Mesendoderm (in vitro differentiated cells): ENCODE data around the gene CRISPLD2.

ENCODE experiments used
- DNase-seq: peaks from one replicate; pipeline ENCODE4 v3.0.0; 2013
- H2AK5ac ChIP-seq: 2 replicates; pipeline ENCODE4 v1.6.1; 2013; ENCODE audit warnings: low read length, inconsistent platforms
- H2BK120ac ChIP-seq: 2 replicates; pipeline ENCODE4 v1.6.1; 2013; ENCODE audit warnings: low read depth, mild to moderate bottlenecking, low read length, moderate library complexity, mixed read lengths
- H2BK15ac ChIP-seq: replicated peaks from 2 replicates; pipeline ENCODE4 v1.6.1; 2013; ENCODE audit warnings: low read depth, mild to moderate bottlenecking, moderate library complexity
- H2BK5ac ChIP-seq: 2 replicates; pipeline ENCODE4 v1.6.1; 2013; ENCODE audit warnings: low read length, inconsistent platforms
- H3K18ac ChIP-seq: 2 replicates; pipeline ENCODE4 v1.6.1; 2013; ENCODE audit warnings: mild to moderate bottlenecking, low read length, mixed read lengths
- H3K23ac ChIP-seq: one replicate; pipeline ENCODE4 v1.6.1; 2013; ENCODE audit warnings: low read length
- H3K27ac ChIP-seq: 2 replicates; pipeline ENCODE4 v1.5.1; 2013; ENCODE audit warnings: low read depth, mild to moderate bottlenecking, inconsistent platforms, low read length, moderate library complexity
- H3K27me3 ChIP-seq: 2 replicates; pipeline ENCODE4 v1.6.1; 2013; ENCODE audit warnings: low read length, control low read depth, mild to moderate bottlenecking, inconsistent platforms; ENCODE audit not compliant: insufficient read depth, poor library complexity
- H3K36me3 ChIP-seq: 2 replicates; pipeline ENCODE4 v1.6.1; 2013; ENCODE audit warnings: low read length, inconsistent platforms; ENCODE audit not compliant: control insufficient read depth, insufficient read depth
- H3K4ac ChIP-seq: one replicate; pipeline ENCODE4 v1.6.1; 2013; ENCODE audit warnings: low read depth, mild to moderate bottlenecking, low read length, moderate library complexity
- H3K4me1 ChIP-seq: 2 replicates; pipeline ENCODE4 v1.6.1; 2013; ENCODE audit warnings: low read depth, low read length, inconsistent platforms; ENCODE audit not compliant: control insufficient read depth
- H3K4me2 ChIP-seq: 2 replicates; pipeline ENCODE4 v1.6.1; 2013; ENCODE audit warnings: low read length
- H3K4me3 ChIP-seq: 2 replicates; pipeline ENCODE4 v1.5.1; 2013; ENCODE audit warnings: mild to moderate bottlenecking, low read length
- H3K56ac ChIP-seq: one replicate; pipeline ENCODE4 v1.6.1; 2013; ENCODE audit warnings: low read length
- H3K79me1 ChIP-seq: 2 replicates; pipeline ENCODE4 v1.6.1; 2013; ENCODE audit warnings: low read length, inconsistent platforms
- H3K79me2 ChIP-seq: 2 replicates; pipeline ENCODE4 v1.6.1; 2013; ENCODE audit warnings: mild to moderate bottlenecking, low read length; ENCODE audit not compliant: control insufficient read depth, insufficient read depth
- H3K9ac ChIP-seq: 2 replicates; pipeline ENCODE4 v1.6.1; 2013; ENCODE audit warnings: low read length, inconsistent platforms
- H4K5ac ChIP-seq: one replicate; pipeline ENCODE4 v1.6.1; 2013; ENCODE audit warnings: low read length
- H4K8ac ChIP-seq: one replicate; pipeline ENCODE4 v1.6.1; 2013; ENCODE audit warnings: low read depth, mild to moderate bottlenecking, control low read depth, low read length, moderate library complexity
- WGBS: extraction: QIAGEN DNeasy Blood & Tissue Kit; methylation state at CpG from one replicate; pipeline ENCODE4 v1.1.7; 2013; ENCODE audit warnings: low lambda C conversion rate, missing lambda C conversion rate; ENCODE audit not compliant: insufficient coverage; ENCODE audit errors: extremely low coverage; 5-methylcytosine and 5-hydroxymethylcytosine counted together

The CRISPLD2 gene

DNA sequence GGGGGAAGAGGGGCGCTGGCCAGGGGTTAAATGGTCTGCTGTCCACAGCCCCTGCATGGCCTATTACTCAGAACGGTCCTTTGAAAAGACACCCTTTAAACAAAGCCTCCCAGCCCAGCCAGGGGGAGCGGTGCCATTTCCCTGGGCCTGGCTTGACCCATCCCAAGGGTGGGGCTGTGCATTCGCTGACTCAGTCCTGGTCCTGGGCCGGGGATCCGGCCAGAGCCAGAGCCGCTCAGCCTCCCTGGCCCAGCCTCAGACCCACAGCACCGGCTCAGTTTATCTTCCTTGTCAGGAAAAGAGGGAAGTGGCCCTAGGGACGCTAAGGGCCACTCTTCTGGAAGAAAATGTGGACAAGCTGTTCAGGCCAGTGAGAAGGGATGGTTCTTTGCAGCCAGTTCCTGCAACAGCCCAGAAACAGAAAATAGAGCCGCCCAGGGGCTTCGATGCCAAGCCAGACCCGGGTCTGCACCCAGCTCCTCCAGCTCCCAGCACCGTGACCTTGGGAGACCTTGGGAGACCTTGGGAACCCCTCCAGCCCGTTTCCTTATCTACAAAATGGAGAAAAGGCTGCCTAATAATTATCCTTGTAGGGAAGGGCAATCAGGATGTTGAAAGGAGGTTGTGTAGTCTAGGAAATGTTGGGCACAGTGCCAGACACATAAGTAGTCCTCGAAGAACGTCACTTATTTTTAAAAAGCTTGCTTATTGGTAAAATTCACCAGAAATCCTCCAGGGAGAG, 109.1 kb downstream of the CRISPLD2 start:
- Histone ChIP-seq H3K79me2 (no peaks in the 10 kb centered on the region), H3K36me3 (no peaks in the 10 kb centered on the region), H3K23ac (no peak overlapping the region), H3K4ac (no peak overlapping the region), H3K18ac (no peak overlapping the region), H2AK5ac (no peak overlapping the region), H4K8ac (no peak overlapping the region), H3K4me2 (no peak overlapping the region), H3K9ac (no peak overlapping the region), H3K4me1 (no peaks in the 10 kb centered on the region), H3K27me3 (no peaks in the 10 kb centered on the region), H4K5ac (no peak overlapping the region), H2BK5ac (no peak overlapping the region), H2BK120ac (no peak overlapping the region), H2BK15ac (no peak overlapping the region), H3K56ac (no peak overlapping the region), H3K79me1 (no peaks in the 10 kb centered on the region), H3K27ac (no peak overlapping the region), H3K4me3 (no peak overlapping the region)
- DNase-seq, result no peak
- WGBS, result no CpG with 5 or more reads among the region's 16 CpGs

DNA sequence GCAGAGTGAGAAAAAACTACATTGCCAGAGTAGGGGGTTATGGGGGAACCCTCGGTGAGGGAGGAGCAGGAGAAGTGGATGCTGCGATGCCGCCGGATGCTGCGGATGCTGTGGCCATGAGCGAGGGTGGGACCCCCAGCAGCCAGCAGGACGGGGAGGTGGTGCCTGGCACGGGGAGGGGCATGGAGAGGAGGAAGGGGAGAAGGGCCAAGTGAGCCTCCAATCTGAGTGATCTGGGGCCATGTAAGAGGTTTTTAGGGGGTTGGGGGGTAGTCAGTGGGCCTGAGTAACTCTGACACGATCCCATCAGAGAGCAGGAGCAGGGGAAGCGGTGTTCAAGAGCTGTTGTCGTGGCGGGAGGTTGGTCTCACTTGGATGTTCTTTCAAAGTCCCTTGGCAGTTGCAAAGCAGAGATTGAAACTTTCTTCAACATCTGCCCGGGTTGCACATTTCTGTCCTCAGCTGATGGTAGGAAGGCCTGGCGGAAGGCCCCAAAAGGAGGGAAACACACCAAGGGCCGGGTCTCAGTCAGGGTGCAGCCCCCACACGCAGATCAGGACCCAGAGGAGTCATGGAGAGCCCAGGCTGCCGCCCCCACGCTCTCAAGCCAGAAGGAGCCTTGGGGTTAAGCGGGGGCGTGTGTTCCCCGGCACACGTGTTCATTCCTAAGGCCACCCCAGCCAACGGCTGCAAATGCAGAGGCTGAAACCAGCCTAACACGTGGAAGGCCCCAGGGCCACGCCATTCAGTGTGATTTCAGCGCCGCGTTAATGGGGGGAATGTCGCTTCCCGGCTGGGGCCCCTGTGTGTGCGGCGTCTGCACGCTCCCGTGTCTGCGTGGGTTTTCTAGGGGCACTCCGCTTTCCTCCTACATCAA, 109.9 kb downstream of the CRISPLD2 start:
- DNase-seq, result peak; percentile 32
- Histone ChIP-seq H2BK120ac (no peak overlapping the region), H4K5ac (no peak overlapping the region), H2BK5ac (no peak overlapping the region), H3K9ac (no peak overlapping the region), H4K8ac (no peak overlapping the region), H3K4ac (no peak overlapping the region), H3K18ac (no peak overlapping the region), H3K27me3 (no peaks in the 10 kb centered on the region), H3K56ac (no peak overlapping the region), H3K23ac (no peak overlapping the region), H3K79me2 (no peaks in the 10 kb centered on the region), H3K4me3 (no peak overlapping the region), H3K27ac (no peak overlapping the region), H3K4me1 (no peaks in the 10 kb centered on the region), H2BK15ac (no peak overlapping the region), H3K36me3 (no peaks in the 10 kb centered on the region), H2AK5ac (no peak overlapping the region), H3K79me1 (no peaks in the 10 kb centered on the region), H3K4me2 (no peak overlapping the region)
- no CpG with 5 or more reads among the region's 36 CpGs for whole genome bisulfite sequencing

GRCh38 chr16:84930298-84931106, 110.7 kb downstream of the CRISPLD2 start:
- H3K9ac ChIP-seq, result no peak overlapping the region
- no peak for DNase-seq
- no peak overlapping the region for H2BK5ac ChIP-seq

DNA sequence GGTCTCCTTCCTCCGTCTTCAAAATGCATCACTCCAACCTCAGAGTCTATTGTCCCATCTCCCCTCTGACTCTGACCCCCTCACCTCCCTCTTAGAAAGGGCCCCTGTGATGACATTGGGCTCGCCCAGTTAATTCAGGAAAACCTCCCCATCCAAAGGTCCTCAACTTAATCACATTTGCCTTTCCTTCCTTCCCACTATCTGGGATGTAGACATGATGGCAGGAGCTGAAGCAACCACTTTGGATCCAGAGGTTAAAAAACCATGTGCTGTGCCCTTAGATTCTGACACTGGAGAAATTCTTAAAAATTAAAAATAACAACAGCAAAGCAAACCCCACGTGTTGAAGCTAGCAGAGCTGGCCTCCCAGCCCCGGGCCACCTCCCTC, 111.3 kb downstream of the CRISPLD2 start:
- Histone ChIP-seq H3K4me2 (no peak overlapping the region), H3K9ac (no peak overlapping the region), H4K5ac (no peak overlapping the region), H3K79me2 (no peaks in the 10 kb centered on the region), H2BK15ac (no peak overlapping the region), H3K4ac (no peak overlapping the region), H3K79me1 (no peaks in the 10 kb centered on the region), H3K27ac (no peak overlapping the region), H3K4me3 (no peak overlapping the region), H3K23ac (no peak overlapping the region), H3K4me1 (no peaks in the 10 kb centered on the region), H2BK5ac (no peak overlapping the region), H2BK120ac (no peak overlapping the region), H3K27me3 (no peaks in the 10 kb centered on the region), H3K56ac (no peak overlapping the region), H2AK5ac (no peak overlapping the region), H4K8ac (no peak overlapping the region), H3K18ac (no peak overlapping the region), H3K36me3 (no peaks in the 10 kb centered on the region)
- peak; percentile 32 for DNase-seq
- WGBS, result no CpG with 5 or more reads among the region's 4 CpGs

More at GRCh38 chr16:84930298-84931106, 110.7 kb downstream of the CRISPLD2 start:
- Histone ChIP-seq H3K79me1 (no peaks in the 10 kb centered on the region), H4K5ac (no peak overlapping the region), H2AK5ac (no peak overlapping the region), H3K4ac (no peak overlapping the region), H3K27ac (no peak overlapping the region), H3K27me3 (no peaks in the 10 kb centered on the region), H3K23ac (no peak overlapping the region), H3K36me3 (no peaks in the 10 kb centered on the region), H3K4me1 (no peaks in the 10 kb centered on the region), H2BK120ac (no peak overlapping the region), H3K4me3 (no peak overlapping the region), H3K4me2 (no peak overlapping the region), H3K79me2 (no peaks in the 10 kb centered on the region), H3K56ac (no peak overlapping the region), H3K18ac (no peak overlapping the region), H2BK15ac (no peak overlapping the region), H4K8ac (no peak overlapping the region)
- WGBS, result no CpG with 5 or more reads among the region's 8 CpGs

DNA sequence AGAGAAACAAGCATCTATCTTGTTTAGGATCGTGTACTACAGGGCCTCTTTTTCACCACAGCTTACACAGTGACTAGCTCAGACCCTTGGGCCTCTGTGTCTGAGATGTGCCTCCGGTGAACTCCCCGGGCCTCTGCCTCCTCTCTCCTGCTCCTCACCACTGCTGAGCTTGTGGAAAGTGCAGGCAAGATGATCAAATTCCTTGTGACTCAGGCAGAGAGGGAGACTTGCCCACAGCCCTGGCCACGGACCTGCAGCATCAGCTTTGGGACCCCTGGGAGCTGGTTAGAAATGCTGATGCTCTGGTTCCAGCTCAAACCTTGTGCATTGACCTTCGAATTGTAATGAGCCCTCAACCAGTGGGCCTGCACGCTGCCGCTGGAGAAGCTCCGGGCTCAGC, 111.7 kb downstream of the CRISPLD2 start:
- H3K79me2 ChIP-seq, result no peaks in the 10 kb centered on the region
- H4K5ac ChIP-seq, result no peak overlapping the region
- no peak overlapping the region for H3K56ac ChIP-seq
- H2BK15ac ChIP-seq, result no peak overlapping the region
- H4K8ac ChIP-seq, result no peak overlapping the region
- no peak overlapping the region for H2BK5ac ChIP-seq
- H2AK5ac ChIP-seq, result no peak overlapping the region
- H3K27ac ChIP-seq, result no peak overlapping the region
- no peaks in the 10 kb centered on the region for H3K4me1 ChIP-seq
- no peak overlapping the region for H3K18ac ChIP-seq
- WGBS, result no CpG with 5 or more reads among the region's 8 CpGs
- no peaks in the 10 kb centered on the region for H3K79me1 ChIP-seq
- H3K36me3 ChIP-seq, result no peaks in the 10 kb centered on the region
- no peak for DNase-seq
- no peaks in the 10 kb centered on the region for H3K27me3 ChIP-seq
- H2BK120ac ChIP-seq, result no peak overlapping the region
- no peak overlapping the region for H3K4ac ChIP-seq
- no peak overlapping the region for H3K4me2 ChIP-seq
- no peak overlapping the region for H3K9ac ChIP-seq
- H3K23ac ChIP-seq, result no peak overlapping the region
- no peak overlapping the region for H3K4me3 ChIP-seq
